IPS-NIHi11 (cell line): ENCODE measurements around the gene TPRA1.
A peak's percentile ranks its signal among the peaks of the same experiment; 100 is the strongest.

Experiments used
- DNase-seq: peaks from one replicate; pipeline ENCODE4 v3.0.0; 2012; ENCODE audit warnings: mixed read lengths, low spot score

TPRA1 gene

GRCh38 chr3:127560051-127560787, 30.3 kb downstream of the TPRA1 start:
- no peak for DNase-seq

GRCh38 chr3:127556565-127556964, 34.0 kb downstream of the TPRA1 start:
- peak; percentile 72 for DNase-seq

- DNase-seq, result no peak
These were observed 35.4 kb downstream of the TPRA1 start for GRCh38 chr3:127555108-127555507.

GRCh38 chr3:127552038-127552437, 38.5 kb downstream of the TPRA1 start:
- DNase-seq, result no peak

- no peak for DNase-seq
These were observed 39.4 kb downstream of the TPRA1 start for GRCh38 chr3:127551178-127551577.

- no peak for DNase-seq
These were observed 39.9 kb downstream of the TPRA1 start for GRCh38 chr3:127550468-127551157.

- no peak for DNase-seq
These were observed 40.6 kb downstream of the TPRA1 start for GRCh38 chr3:127549826-127550467.

- DNase-seq, result peak; percentile 94
These were observed 42.5 kb downstream of the TPRA1 start for GRCh38 chr3:127547761-127548605.

GRCh38 chr3:127546970-127547733, 43.4 kb downstream of the TPRA1 start:
- DNase-seq, result peak; percentile 52

GRCh38 chr3:127546554-127546953, 44.0 kb downstream of the TPRA1 start:
- no peak for DNase-seq

- DNase-seq, result no peak
These were observed 44.6 kb downstream of the TPRA1 start for GRCh38 chr3:127545711-127546457.

- no peak for DNase-seq
These were observed 45.3 kb downstream of the TPRA1 start for GRCh38 chr3:127545216-127545615.

GRCh38 chr3:127544803-127545201, 45.7 kb downstream of the TPRA1 start:
- DNase-seq, result no peak

- DNase-seq, result peak; percentile 93
These were observed 46.2 kb downstream of the TPRA1 start for GRCh38 chr3:127544192-127544802.

- DNase-seq, result no peak
These were observed 47.1 kb downstream of the TPRA1 start for GRCh38 chr3:127543441-127543840.

- DNase-seq, result no peak
These were observed 48.0 kb downstream of the TPRA1 start for GRCh38 chr3:127542441-127542952.

- DNase-seq, result no peak
These were observed 49.2 kb downstream of the TPRA1 start for GRCh38 chr3:127541320-127541719.

GRCh38 chr3:127539366-127540060, 51.0 kb downstream of the TPRA1 start:
- no peak for DNase-seq

- no peak for DNase-seq
These were observed 52.0 kb downstream of the TPRA1 start for GRCh38 chr3:127538569-127538968.
